ENCODE data around the gene SCN4B.

SCN4B gene

DNA sequence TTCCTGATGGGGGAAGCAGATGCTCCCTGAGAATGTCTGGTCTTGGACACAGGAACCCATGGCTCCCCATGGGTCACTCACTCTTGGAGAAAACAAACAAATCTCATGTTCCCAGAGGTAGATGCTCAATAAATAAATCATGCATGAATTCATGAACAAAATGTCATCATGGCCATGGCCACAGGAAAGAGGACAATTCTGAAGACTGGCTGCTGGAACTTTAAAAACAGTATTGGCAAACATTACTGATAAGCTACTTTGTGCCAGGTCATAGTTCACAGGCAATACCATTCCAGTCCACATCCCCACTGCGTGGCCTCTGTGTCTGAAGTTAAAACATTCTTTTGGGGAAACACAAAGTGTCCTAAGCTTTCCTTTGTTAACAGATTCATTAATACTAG, 56.7 kb downstream of the SCN4B start:
- no peak for FAIRE-seq

DNA sequence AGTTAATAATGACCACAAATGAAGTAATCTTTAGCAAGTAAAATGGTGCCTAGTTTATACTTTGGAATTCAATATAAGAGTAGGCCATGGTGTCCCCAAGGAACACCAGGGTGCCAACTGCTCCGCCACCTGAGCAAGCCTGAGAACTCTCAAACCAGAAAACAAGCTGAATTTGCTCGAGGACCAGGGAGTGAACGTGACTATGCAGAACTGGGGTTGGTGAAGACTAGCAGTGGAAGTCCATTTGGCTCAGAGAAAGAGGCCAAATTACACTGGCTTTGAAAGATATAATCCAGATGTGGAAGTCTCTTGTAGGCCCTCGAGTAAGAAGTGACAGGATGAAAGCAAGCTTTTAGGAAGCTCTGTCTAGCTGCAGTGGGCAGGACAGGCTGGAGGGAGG, 57.1 kb downstream of the SCN4B start:
- no peak for FAIRE-seq

DNA sequence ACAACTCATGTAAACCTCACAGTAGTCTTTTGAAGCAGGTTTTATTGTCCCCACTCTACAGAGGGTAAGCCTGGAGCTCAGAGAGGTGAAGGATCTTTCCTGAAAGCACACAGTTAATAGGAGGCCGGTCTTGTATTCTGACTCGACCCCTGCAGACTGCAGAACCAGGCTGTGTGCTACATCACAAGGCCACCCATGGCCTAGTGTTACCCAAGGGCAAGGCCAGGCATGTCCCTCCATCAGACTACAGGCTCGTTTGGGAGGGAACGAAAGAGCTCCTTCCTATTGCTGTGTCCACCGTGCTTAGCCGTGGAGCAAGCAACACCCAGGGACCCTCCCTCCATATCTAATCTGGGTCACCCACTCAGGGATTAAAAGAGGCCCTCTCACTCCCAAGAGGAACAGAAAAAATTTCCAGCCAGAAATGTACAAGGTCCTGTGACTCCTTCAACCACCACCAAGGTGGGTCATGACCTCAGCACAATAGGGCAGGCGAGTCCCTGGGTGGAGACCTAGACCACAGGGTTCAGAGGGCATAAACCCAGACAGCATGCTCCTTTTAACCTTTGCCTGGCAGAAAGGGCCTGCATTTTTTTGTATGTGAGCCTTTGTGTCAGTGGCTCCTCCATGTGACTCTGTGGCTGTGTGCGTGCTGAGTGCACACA, 59.6 kb downstream of the SCN4B start:
- no peak for FAIRE-seq

DNA sequence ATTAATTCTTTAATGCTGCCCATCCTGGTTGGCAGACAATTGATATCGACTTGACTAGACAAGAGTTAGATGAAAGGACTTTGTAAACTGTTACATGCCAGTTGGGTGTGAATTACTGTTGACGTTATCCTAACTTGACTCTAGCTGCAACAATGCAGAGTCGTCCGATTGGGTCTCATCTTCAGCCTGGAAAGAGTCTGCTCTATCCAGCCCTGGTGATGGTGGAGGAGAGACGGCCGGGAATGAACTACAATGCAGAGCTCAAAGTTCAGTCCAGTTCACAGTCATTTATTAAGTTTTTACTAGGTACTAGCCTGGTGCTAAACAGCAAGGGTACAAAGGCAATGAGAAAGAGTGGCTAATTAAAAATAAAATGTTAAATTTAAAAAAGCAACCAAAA, 60.9 kb downstream of the SCN4B start:
- FAIRE-seq: no peak

DNA sequence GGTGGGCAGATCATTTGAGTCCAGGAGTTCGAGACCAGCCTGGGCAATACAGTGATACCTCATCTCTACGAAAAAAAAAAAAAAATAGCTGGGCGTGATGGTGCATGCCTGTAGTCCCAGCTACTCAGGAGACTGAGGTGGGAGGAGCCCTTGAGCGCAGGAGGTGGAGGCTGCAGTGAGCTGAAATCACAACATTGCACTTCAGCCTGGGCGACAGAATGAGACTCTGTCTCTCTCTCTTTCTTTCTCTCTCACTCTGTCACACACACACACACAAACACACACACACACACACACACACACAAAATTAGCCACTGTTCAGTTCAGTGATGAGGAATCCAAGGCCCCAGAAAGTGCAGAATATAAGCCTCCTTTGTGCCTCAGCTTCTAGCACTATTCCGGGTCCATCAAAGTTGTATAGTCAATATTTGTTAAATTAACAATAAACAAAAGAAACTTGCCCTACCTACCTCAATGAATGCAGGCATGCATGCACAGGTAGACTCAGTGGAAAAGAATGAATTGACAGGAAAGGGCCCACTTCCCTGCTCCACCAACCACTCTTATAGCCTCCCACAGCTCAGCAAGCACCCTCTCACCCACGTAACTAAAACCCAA, 62.0 kb downstream of the SCN4B start:
- FAIRE-seq: no peak

DNA sequence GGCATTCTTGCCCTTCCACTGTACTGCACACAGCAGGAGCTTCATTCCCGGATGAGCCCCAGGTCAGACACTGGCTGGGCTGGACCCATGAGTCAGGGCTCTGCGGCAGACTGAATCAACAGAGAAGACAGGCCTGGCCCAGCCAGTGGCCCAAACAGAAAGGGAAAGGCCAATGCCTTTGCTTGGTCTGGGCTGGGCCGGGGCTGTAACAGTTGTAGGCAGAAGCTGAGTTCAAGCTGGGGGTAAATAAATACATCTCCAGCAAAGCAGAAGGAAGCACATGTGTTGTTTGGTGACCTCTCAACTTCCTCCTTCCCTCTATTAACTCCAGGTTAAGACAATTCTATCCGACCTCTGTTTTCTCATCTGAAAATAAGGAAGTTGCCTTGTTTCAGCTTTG, 64.1 kb downstream of the SCN4B start:
- FAIRE-seq: no peak

DNA sequence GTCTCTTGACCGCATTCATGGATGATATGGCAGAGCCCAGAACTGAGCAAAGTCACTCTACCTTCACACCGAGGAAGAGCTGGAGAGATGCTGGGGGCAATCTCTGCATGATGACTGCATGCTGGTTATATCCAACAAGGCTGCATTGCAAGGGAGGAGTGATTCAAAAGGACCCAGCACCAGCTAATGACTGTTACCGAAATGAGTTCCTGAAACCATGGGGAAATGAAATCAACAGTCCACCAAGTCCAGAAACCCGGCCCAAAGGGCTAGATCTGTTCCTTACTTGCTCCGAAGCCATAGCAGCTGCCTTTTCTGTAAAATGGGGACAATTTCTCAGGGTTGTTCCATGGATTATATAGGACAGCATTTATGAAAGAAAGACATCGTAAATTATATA, 64.7 kb downstream of the SCN4B start:
- no peak for FAIRE-seq

DNA sequence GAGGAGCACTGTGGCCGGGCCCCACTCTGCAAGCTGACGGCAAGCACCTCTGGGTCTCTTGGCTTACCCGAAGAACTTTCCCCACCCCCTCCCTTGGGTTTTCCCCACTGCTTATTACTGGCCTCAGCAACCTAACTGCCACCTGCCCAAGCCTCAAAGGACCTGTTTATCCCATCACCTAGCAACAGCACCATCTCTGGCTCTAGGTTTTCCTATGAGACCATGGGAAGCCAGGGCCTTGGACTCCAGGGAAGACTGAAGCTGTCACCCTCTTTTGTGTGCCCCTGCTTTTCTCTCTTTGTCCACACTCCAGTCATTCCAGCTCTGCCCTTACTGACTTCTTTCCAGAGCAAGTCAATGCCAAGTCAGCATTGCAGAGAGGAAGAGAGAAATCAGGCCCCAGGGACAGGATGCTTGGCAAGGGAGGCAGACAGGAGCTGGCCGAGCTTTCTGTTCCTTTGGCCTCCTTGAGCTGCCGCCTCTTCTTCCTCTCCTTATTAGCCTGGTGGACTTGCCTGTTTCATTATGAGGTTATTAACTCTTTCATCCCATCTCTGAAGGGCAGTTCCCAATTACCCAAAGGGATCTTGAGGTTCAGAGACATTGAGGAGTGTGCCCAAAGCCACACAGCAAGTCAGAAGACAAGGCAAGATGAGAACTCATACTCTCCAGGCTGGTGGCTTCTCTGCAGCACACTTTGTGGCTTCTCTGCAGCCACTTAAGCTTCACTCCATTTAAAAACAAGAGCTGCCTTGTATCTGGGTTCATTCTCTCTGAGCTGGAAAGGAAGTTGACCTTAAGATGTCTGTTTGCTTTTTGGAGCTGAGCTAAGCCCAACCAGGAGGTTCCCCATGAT, 65.5 kb downstream of the SCN4B start, which contains the start of gene SMIM35:
SMIM35 (minus strand) TSS at position 51 of the 856 bp plus-strand sequence. CDS start 206 bp downstream, outside the sequence.
- no peak for FAIRE-seq

DNA sequence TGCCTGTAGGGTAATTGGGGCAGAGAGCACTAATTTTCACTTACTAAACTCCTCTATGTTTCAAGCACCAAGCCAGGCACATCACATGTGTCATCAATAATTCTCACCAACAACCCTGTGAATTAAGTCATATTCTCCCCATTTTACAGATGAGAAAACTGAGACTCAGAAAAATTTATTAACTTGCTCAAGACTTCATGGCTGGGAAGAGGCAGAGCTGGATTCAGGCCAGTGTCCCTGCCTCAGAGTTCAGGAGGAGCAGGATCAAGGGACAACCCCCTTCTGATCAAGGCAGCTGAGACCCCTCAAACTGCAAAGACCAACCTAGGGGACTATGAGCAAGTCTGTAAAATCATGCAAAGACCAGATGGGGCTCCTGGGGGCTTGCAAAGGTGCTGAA, 68.0 kb downstream of the SCN4B start:
- no peak for FAIRE-seq

DNA sequence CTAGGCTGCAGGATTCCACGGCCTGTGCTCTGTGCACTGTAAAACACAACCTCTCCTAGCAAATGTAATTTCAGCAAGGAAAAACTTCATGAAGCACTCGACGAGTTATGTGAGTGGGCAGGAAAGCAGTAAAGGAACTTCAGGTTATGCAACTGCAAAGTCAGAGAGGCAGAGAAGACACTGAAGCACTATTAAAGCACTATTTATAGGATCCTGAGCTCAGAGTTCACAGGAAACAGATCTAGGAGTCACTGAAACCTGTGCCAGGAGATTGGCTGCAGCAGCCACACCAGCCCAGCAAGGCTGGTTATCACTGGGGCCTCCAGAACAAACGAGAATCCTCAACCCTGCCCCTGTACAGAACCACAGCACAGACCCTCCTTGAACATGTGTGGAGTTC, 68.4 kb downstream of the SCN4B start:
- no peak for FAIRE-seq
